ENCODE measurements around the gene RASAL1.

RASAL1 gene

DNA sequence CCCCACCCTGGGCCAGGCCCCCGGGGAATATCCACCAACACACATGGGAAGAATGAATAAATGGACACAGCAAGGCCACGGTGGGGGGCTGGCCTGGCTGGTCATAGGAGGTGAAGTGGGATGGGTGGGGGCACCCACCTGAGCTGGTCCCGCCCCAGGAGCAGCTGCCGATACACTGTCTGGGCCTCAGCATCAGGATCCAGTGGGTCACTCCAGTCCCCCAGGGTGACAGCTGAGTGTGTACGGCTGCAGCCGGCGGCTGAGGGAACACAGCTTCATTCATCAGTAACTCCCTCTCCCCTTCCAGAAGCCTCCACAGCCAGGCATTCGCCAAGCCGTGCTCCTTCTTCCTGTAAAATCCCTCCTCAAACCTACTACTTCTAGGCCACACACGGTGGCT, 33.8 kb downstream of the RASAL1 start:
- H3K9me3 Mint-ChIP-seq = no peaks in the 10 kb centered on the region
- TF ChIP-seq, protein P1, sequence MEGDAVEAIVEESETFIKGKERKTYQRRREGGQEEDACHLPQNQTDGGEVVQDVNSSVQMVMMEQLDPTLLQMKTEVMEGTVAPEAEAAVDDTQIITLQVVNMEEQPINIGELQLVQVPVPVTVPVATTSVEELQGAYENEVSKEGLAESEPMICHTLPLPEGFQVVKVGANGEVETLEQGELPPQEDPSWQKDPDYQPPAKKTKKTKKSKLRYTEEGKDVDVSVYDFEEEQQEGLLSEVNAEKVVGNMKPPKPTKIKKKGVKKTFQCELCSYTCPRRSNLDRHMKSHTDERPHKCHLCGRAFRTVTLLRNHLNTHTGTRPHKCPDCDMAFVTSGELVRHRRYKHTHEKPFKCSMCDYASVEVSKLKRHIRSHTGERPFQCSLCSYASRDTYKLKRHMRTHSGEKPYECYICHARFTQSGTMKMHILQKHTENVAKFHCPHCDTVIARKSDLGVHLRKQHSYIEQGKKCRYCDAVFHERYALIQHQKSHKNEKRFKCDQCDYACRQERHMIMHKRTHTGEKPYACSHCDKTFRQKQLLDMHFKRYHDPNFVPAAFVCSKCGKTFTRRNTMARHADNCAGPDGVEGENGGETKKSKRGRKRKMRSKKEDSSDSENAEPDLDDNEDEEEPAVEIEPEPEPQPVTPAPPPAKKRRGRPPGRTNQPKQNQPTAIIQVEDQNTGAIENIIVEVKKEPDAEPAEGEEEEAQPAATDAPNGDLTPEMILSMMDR (IDR thresholded peaks at IDR 0.05) = no peak
- H3K36me3 Mint-ChIP-seq (ENCODE audit: low read depth) = no peaks in the 10 kb centered on the region
- DNase-seq = no peak
- peaks cover 25% of the 10 kb centered on the region for H3K4me1 Mint-ChIP-seq
- no peak overlapping the region for H3K4me3 Mint-ChIP-seq
- peaks cover 57% of the 10 kb centered on the region for H3K27me3 Mint-ChIP-seq (ENCODE audit: low read depth, poor library complexity)
- H3K27ac Mint-ChIP-seq = no peak overlapping the region

DNA sequence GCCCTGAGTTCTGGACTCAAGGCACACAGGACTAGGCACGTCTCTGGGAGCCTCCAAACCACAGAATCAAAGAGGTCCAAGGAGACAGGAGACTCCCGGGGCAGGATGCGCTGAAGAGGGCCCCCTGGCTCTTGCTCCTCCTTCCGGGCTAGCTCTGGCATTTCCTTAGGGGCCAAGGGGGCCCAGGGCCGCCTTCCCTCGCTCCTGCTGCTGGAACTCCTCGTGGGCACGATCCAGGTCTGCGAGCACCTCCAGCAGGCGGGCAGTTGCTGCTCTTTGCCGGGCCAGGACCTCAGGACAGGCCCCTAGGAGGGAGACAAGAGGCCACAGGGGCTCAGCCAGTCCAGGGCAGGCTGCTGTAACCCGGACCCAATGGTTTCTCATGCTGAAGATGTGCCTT, 35.8 kb downstream of the RASAL1 start:
- Mint-ChIP-seq H3K27ac (no peak overlapping the region), H3K9me3 (no peaks in the 10 kb centered on the region), H3K27me3 (ENCODE audit: low read depth, poor library complexity) (peaks cover 39% of the 10 kb centered on the region), H3K4me3 (no peak overlapping the region), H3K4me1 (peaks cover 30% of the 10 kb centered on the region), H3K36me3 (ENCODE audit: low read depth) (no peaks in the 10 kb centered on the region)
- DNase-seq = no peak
- TF ChIP-seq, protein P1 (IDR thresholded peaks at IDR 0.05) = no peak

DNA sequence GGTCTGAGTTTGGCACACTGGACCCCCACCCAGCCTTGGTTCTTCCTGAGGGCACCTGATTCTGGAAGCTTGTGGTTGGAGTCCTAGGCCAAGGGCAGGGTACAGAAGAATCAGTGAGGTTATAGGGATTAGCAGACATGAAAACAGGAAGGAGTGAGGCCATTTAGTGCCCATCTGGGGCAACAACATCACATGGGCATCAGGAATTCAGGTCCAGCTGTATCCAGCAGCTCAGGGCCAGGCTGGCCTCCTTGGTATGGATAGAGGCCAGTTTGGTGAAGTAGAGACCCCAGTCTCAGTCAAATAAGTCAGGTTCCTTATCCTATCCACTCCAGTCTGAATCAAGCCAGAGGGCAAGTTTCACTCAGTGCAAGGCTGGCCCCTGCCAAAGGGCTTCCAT, 36.2 kb downstream of the RASAL1 start:
- Mint-ChIP-seq H3K27ac (no peak overlapping the region), H3K4me1 (peaks cover 30% of the 10 kb centered on the region), H3K9me3 (no peaks in the 10 kb centered on the region), H3K4me3 (no peak overlapping the region), H3K27me3 (ENCODE audit: low read depth, poor library complexity) (peaks cover 35% of the 10 kb centered on the region), H3K36me3 (ENCODE audit: low read depth) (no peaks in the 10 kb centered on the region)
- DNase-seq = no peak
- TF ChIP-seq, protein P1 (IDR thresholded peaks at IDR 0.05) = no peak

DNA sequence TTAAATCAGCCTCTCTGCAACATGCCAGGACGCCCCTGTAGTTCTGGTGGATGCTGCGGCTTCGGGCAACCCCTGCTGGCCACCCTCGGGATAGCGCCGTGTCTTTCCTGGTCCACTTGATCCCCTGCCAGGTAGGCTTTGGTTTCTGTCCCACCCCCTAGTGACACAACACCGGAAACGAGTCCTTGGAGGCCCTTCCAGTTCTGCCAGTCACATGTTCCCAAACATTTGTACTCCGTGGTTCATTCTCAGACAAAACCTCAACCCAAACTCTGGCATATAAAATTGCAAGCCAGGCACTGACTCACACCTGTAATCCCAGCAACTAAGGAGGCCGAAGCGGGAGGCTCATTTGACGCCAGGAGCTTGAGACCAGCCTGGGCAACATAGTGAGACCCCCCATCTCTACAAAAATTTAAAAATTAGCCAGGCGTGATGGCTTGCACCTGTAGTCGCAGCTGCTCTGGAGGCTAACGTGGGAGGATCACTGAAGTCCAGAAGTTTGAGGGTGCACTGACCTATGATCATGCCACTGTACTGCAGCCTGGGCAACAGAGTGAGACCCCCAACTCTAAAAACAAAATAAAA, 37.0 kb downstream of the RASAL1 start:
- Mint-ChIP-seq H3K9me3 (no peaks in the 10 kb centered on the region), H3K4me3 (no peak overlapping the region), H3K36me3 (ENCODE audit: low read depth) (no peaks in the 10 kb centered on the region), H3K4me1 (peaks cover 38% of the 10 kb centered on the region), H3K27me3 (ENCODE audit: low read depth, poor library complexity) (peaks cover 35% of the 10 kb centered on the region), H3K27ac (no peak overlapping the region)
- DNase-seq = peak; percentile 84
- TF ChIP-seq, protein P1 (IDR thresholded peaks at IDR 0.05) = peak; percentile 87

DNA sequence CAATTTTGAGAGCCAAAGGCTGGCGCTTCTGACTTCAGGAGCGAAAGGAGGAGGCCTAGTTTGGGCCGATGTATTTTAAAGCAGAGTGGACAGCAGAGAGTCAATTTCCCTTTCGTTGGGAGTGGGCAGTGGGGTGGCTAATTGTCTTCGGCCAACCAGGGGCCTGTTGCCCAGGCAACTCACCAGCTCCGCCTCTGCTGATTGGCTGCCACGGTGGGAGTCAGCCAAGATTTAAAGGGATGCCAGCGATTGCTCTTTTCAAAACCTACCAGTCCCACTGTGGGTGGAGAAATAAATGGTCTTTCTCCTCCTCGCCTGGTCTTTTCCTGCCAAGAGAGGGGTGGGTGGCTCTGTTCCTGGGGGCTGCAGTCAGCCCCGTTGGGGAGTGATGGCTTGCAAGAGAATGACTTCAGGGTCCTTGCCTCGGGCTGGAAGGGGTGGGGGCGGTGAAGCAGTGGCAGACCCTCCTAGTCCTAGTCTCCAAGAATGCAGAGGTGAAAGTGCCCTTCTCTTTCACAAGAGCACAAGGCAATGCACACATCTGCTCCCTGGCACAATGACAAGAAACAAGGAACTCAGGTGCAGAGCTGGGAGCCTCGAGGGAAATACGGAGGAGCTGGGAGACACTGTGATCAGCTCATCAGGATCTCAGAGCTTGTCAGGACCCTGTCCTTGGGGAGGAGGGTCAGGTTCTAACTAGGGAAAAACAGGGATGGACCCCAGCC, 37.7 kb downstream of the RASAL1 start:
- H3K4me3 Mint-ChIP-seq = peak overlapping the region; percentile 47
- H3K27me3 Mint-ChIP-seq (ENCODE audit: low read depth, poor library complexity) = peaks cover 32% of the 10 kb centered on the region
- H3K36me3 Mint-ChIP-seq (ENCODE audit: low read depth) = no peaks in the 10 kb centered on the region
- no peaks in the 10 kb centered on the region for H3K9me3 Mint-ChIP-seq
- TF ChIP-seq, protein P1 (IDR thresholded peaks at IDR 0.05) = no peak
- DNase-seq = peak; percentile 50
- H3K4me1 Mint-ChIP-seq = peaks cover 41% of the 10 kb centered on the region
- H3K27ac Mint-ChIP-seq = no peak overlapping the region
